ENCODE measurements around the gene RASA4B. TPM values are rescaled to one million over a fixed set of nuclear protein-coding genes. Genes with fewer than 3 reads are reported as not detected.

RASA4B gene
- total RNA-seq, 1 donor, result 4.6 TPM

DNA sequence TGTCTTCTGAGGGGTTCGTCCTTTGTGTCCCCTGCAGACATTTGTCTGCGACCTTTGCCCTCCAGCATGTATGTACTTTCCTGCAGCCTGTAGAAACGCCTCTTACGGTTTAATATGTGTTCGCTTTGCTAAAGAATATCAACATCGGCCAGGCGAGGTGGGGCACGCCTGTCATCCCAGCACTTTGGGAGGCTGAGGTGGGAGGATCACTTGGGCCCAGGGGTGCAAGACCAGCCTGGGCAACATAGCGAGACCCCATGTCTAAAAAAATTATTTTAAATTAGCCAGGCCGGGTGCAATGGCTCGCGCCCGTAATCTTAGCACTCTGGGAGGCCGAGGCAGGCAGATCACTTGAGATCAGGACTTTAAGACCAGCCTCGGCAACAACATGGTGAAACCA lies 68.4 kb downstream of the RASA4B start:
- no peak overlapping the region for H3K4me3 ChIP-seq (ENCODE audit: low read depth, low read length)
- TF ChIP-seq, protein P1, sequence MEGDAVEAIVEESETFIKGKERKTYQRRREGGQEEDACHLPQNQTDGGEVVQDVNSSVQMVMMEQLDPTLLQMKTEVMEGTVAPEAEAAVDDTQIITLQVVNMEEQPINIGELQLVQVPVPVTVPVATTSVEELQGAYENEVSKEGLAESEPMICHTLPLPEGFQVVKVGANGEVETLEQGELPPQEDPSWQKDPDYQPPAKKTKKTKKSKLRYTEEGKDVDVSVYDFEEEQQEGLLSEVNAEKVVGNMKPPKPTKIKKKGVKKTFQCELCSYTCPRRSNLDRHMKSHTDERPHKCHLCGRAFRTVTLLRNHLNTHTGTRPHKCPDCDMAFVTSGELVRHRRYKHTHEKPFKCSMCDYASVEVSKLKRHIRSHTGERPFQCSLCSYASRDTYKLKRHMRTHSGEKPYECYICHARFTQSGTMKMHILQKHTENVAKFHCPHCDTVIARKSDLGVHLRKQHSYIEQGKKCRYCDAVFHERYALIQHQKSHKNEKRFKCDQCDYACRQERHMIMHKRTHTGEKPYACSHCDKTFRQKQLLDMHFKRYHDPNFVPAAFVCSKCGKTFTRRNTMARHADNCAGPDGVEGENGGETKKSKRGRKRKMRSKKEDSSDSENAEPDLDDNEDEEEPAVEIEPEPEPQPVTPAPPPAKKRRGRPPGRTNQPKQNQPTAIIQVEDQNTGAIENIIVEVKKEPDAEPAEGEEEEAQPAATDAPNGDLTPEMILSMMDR (IDR thresholded peaks at IDR 0.05; ENCODE audit: insufficient read depth, low read length), result no peak
- DNase-seq (ENCODE audit: low read depth), result no peak

DNA sequence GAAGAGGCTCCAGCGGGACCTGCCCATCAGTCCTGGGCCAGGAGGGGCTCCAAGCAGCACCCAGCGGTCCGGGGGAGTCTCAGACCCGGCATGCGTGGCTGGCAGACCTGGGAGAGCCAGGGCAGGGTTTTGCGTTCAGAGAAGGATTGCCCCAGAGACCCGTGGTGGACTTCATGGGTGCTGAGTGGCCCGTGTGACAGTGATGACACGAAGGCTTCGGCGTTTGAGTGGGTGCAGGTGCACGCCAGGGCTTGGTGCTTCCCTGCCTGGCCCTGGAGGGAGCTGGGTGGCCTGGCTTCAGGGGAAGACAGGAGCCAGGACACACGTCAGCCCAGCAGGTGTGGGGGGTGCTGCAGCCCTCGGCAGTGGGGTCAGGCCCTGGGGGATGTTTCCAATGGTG lies 70.3 kb downstream of the RASA4B start:
- TF ChIP-seq, protein P1 (IDR thresholded peaks at IDR 0.05; ENCODE audit: insufficient read depth, low read length), result no peak
- DNase-seq (ENCODE audit: low read depth), result no peak
- H3K4me3 ChIP-seq (ENCODE audit: low read depth, low read length), result no peak overlapping the region

DNA sequence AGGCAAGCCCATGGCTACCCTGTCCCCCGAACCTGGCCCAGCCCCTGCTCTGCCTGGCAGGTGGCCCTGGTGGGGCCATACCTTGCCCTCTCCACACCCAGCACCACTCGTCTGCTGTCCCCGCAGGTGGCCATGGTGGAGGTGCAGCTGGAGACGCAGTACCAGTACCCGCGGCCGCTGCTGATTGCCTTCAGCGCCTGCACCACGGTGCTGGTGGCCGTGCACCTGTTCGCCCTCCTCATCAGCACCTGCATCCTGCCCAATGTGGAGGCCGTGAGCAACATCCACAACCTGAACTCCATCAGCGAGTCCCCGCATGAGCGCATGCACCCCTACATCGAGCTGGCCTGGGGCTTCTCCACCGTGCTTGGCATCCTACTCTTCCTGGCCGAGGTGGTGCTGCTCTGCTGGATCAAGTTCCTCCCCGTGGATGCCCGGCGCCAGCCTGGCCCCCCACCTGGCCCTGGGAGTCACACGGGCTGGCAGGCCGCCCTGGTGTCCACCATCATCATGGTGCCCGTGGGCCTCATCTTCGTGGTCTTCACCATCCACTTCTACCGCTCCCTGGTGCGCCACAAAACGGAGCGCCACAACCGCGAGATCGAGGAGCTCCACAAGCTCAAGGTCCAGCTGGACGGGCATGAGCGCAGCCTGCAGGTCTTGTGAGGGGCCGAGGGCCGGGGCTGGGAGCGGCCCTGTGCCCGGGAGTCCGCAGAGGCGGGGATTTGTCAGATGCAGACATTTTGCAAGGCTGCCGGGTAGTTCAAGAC lies 71.0 kb downstream of the RASA4B start:
- no peak overlapping the region for H3K4me3 ChIP-seq (ENCODE audit: low read depth, low read length)
- no peak for DNase-seq (ENCODE audit: low read depth)
- TF ChIP-seq, protein P1 (IDR thresholded peaks at IDR 0.05; ENCODE audit: insufficient read depth, low read length), result no peak

DNA sequence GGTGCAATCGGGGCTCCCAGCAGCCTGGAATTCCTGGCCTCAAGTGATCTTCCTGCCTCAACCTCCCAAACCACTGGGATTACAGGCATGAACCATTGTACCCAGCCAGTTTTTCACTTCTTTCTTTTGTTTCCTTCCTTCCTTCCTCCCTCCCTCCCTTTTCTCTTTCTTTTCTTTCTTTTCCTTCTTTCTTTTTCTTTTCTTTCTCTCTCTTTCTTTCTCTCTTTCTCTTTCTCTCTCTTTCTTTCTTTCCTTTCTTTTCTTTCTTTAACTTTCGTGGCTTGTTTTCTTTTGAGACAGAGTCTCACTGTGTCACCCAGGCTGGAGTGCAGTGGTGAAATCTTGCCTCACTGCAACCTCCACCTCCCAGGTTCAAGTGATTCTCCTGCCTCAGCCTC lies 71.9 kb downstream of the RASA4B start:
- DNase-seq (ENCODE audit: low read depth), result no peak
- no peak overlapping the region for H3K4me3 ChIP-seq (ENCODE audit: low read depth, low read length)
- TF ChIP-seq, protein P1 (IDR thresholded peaks at IDR 0.05; ENCODE audit: insufficient read depth, low read length), result no peak

DNA sequence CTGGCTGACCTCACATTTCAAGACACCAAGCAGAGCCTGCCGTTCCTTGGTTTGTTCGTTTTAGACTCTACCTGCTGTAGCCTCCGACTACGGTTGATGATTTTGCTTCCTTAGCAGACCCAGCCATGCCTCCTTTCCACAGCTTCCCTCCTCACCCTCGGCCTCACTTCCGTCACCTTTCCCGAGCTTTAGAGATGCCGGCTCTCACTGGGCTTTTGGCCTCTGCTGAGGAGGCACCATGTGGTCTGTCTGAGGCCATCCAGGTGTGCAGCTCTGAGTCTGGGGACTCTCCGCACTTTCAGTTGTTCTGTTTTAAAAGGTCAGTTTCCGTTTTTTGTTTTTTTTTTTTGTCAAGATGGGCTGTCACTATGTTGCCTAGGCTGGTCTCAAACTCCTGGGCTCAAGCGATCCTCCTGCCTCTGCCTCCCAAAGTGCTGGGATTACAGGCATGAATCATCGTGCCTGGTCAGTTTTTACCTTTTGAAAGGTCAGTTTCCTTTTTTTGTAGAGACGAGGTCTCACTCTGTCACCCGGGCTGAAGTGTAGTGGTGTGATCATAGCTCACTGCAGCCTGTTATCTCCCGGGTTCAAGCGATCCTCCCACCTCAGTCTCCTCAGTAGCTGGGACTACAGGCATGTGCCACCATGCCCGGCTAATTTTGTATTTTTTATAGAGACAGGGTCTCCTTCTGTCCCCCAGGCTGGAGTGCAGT lies 72.5 kb downstream of the RASA4B start:
- no peak overlapping the region for H3K4me3 ChIP-seq (ENCODE audit: low read depth, low read length)
- no peak for DNase-seq (ENCODE audit: low read depth)
- TF ChIP-seq, protein P1 (IDR thresholded peaks at IDR 0.05; ENCODE audit: insufficient read depth, low read length), result no peak

DNA sequence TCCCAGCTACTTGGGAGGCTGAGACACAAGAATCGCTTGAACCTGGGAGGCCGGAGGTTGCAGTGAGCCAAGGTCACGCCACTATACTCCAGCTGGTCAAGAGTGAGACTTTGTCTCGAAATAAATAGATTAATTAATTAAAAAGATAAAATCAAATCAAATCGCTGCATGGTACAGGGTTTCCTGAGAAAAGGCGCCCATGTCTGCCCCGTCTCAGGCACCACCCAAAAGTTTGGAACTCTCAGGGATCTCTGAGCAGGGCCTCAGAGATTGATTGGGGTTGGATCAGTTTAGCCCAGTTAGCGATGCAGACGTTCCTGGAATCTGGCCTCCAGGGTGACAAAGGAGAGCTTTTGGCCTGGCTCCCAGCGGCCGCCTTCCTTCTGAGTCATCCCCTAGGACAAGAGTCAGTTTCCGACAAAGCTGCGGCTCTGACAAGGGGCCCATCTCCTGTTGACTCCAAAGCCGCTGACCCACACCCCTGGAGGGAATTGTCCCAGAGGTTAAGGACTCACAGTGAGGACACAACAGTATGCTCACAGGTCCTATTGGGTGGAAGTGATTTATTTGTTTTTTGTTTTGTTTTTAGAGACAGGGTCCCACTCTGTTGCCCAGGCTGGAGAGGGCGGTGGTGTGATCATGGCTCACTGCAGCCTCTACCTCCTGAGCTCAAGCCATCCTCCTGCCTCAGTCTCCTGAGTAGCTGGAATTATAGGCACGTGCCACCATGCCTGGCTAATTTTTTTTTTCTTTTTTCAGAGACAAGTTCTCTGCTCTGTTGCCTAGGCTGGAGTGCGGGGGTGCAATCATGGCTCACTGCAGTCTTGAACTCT lies 77.4 kb downstream of the RASA4B start:
- no peak overlapping the region for H3K4me3 ChIP-seq (ENCODE audit: low read depth, low read length)
- TF ChIP-seq, protein P1 (IDR thresholded peaks at IDR 0.05; ENCODE audit: insufficient read depth, low read length), result no peak
- peak; percentile 55 for DNase-seq (ENCODE audit: low read depth)
